Gastrocnemius medialis (tissue), 4 donors: ENCODE data around the gene MAML1. TPM values are rescaled to one million over a fixed set of nuclear protein-coding genes. Genes with fewer than 3 reads are reported as not detected.

Experiments
- ATAC-seq, 2 donors: fragments of 150-250 bp; one replicate each; pipeline ENCODE4 v1.9.1; 2016
- DNase-seq, 2 donors: peaks; one replicate each; pipeline ENCODE4 v3.0.0-alpha.2; 2019
- H3K27ac ChIP-seq, 4 donors: fragments of 200-600 bp; sonication (generic); 1 replicate in 1 of 4; 2 replicates in 3 of 4; pipeline ENCODE4 v1.5.1; 2016 to 2018; ENCODE audit warnings: mild to moderate bottlenecking in 2 of 4, moderate library complexity in 1 of 4
- H3K27me3 ChIP-seq, 3 donors: fragments of 200-600 bp; sonication (generic) in 2 of 3; 1 replicate in 1 of 3; 2 replicates in 2 of 3; pipeline versions ENCODE4 v1.5.1 to v1.6.0; 2016 to 2019; ENCODE audit warnings: mild to moderate bottlenecking in 1 of 3, moderate library complexity in 1 of 3
- H3K36me3 ChIP-seq, 2 donors: fragments of 200-600 bp; sonication (generic) in 1 of 2; one replicate each; pipeline ENCODE4 v1.5.1; 2017 to 2018
- H3K4me1 ChIP-seq, 2 donors: fragments of 200-600 bp; sonication (generic) in 1 of 2; one replicate each; pipeline ENCODE4 v1.5.1; 2016 to 2017; ENCODE audit warnings: mild to moderate bottlenecking in 2 of 2
- H3K4me3 ChIP-seq, 4 donors: fragments of 200-600 bp; sonication (generic) in 3 of 4; 1 replicate in 1 of 4; 2 replicates in 3 of 4; pipeline ENCODE4 v1.5.1; 2016 to 2019; ENCODE audit warnings: mild to moderate bottlenecking in 2 of 4
- H3K9me3 ChIP-seq, 3 donors: fragments of 200-600 bp; sonication (generic) in 2 of 3; 1 replicate in 1 of 3; 2 replicates in 2 of 3; pipeline ENCODE4 v1.5.1; 2016 to 2019
- CTCF ChIP-seq, 5 experiments: fragments of 450-650 bp in 3 of 5; fragments of 200-600 bp in 2 of 5; sonication (generic) in 2 of 5; IDR thresholded peaks in 4 of 5; conservative IDR thresholded peaks in 1 of 5; 1 replicate in 4 of 5; 2 replicates in 1 of 5; pipeline ENCODE4 v1.5.1; 2016 to 2019; ENCODE audit warnings: antibody characterized with exemption in 5 of 5, mild to moderate bottlenecking in 3 of 5, moderate library complexity in 3 of 5
- POLR2A ChIP-seq, 2 donors: fragments of 450-650 bp; IDR thresholded peaks; one replicate each; pipeline ENCODE4 v1.6.1; 2017; ENCODE audit warnings: antibody characterized with exemption in 2 of 2, mild to moderate bottlenecking in 2 of 2, moderate library complexity in 2 of 2
- in situ Hi-C, 4 donors: fragments of 200-750 bp; cut with MboI; loops; one replicate each; pipeline versions ENCODE4 v1.15.0 to v1.8.0; 2017; ENCODE audit warnings: low sequenced_read_pairs in 4 of 4
- intact Hi-C: fragments of 100-400 bp; cut with DNase I; formaldehyde crosslinking; loops from one replicate; pipeline ENCODE4 v1.15.1; 2023; ENCODE audit warnings: low total_unique reads
- total RNA-seq, 4 donors: library from RNA; depleted of rRNA; stranded (reverse); fragments of >200 nt; gene quantifications; one replicate each; pipeline versions ENCODE4 v1.1.0 to v1.2.3, GENCODE V29; 2016

Gene MAML1
- total RNA-seq, 4 donors from 2014 or later: 14.4 to 16.3 (median 15.1) TPM

GRCh38 chr5:179793468-179794139 is 61.0 kb downstream of the MAML1 start, which contains the start of gene LTC4S:
LTC4S (plus strand) TSS chr5:179793986; CDS start chr5:179794081, 95 bp downstream.
- Histone ChIP-seq H3K36me3 (peaks cover 0 to 9% of the 10 kb centered on the region in 2 donors), H3K27ac (peak within 1 kb of the TSS in 3 of 4 donors; percentile 55 to 58 (median 57)), H3K9me3 (no peaks in the 10 kb centered on the region), H3K27me3 (no peaks in the 10 kb centered on the region), H3K4me3 (peak within 1 kb of the TSS in 2 of 4 donors; percentile 14 to 18), H3K4me1 (peaks cover 17 to 22% of the 10 kb centered on the region in 2 donors)
- TF ChIP-seq POLR2A (IDR thresholded peaks at IDR 0.05): peak in 1 of 2 donors; percentile 6
- TF ChIP-seq CTCF (IDR thresholded peaks at IDR 0.05 in 4 of 5, conservative IDR thresholded peaks at IDR 0.05 in 1 of 5): no peak
- ATAC-seq: no peak
- peak; percentile 56 to 60 for DNase-seq
- in situ Hi-C loops (no loop called here), intact Hi-C loops (no loop called here)

- Histone ChIP-seq H3K4me3 (peak overlapping the region in 2 of 4 donors; percentile 14 to 18), H3K27me3 (no peaks in the 10 kb centered on the region), H3K36me3 (peaks cover 0 to 14% of the 10 kb centered on the region in 2 donors), H3K4me1 (peaks cover 17 to 22% of the 10 kb centered on the region in 2 donors), H3K9me3 (no peaks in the 10 kb centered on the region), H3K27ac (peak overlapping the region in 3 of 4 donors; percentile 55 to 58 (median 57))
- in situ Hi-C loops: no loop called here
- DNase-seq (no peak), ATAC-seq (no peak)
- TF ChIP-seq CTCF (IDR thresholded peaks at IDR 0.05 in 4 of 5, conservative IDR thresholded peaks at IDR 0.05 in 1 of 5) (no peak), POLR2A (IDR thresholded peaks at IDR 0.05) (no peak)
- intact Hi-C loops: no loop called here
Measured at GRCh38 chr5:179794171-179794570, 61.5 kb downstream of the MAML1 start.

- Histone ChIP-seq H3K4me1 (peaks cover 17 to 22% of the 10 kb centered on the region in 2 donors), H3K9me3 (no peaks in the 10 kb centered on the region), H3K27ac (no peak overlapping the region), H3K4me3 (peak overlapping the region in 1 of 4 donors; percentile 18), H3K27me3 (no peaks in the 10 kb centered on the region), H3K36me3 (peaks cover 0 to 18% of the 10 kb centered on the region in 2 donors)
- intact Hi-C loops (no loop called here), in situ Hi-C loops (no loop called here)
- ATAC-seq: no peak
- DNase-seq: no peak
- no peak for TF ChIP-seq POLR2A (IDR thresholded peaks at IDR 0.05)
- no peak for TF ChIP-seq CTCF (IDR thresholded peaks at IDR 0.05 in 4 of 5, conservative IDR thresholded peaks at IDR 0.05 in 1 of 5)
Measured at GRCh38 chr5:179794575-179794974, 62.0 kb downstream of the MAML1 start.

- ATAC-seq: peak in 1 of 2 donors; percentile 2
- TF ChIP-seq POLR2A (IDR thresholded peaks at IDR 0.05): no peak
- TF ChIP-seq CTCF (IDR thresholded peaks at IDR 0.05 in 4 of 5, conservative IDR thresholded peaks at IDR 0.05 in 1 of 5): no peak
- Histone ChIP-seq H3K9me3 (no peaks in the 10 kb centered on the region), H3K27ac (peak overlapping the region in 2 of 4 donors; percentile 74 to 81), H3K4me1 (peaks cover 17 to 22% of the 10 kb centered on the region in 2 donors), H3K36me3 (peaks cover 0 to 25% of the 10 kb centered on the region in 2 donors), H3K27me3 (no peaks in the 10 kb centered on the region), H3K4me3 (peak overlapping the region; percentile 55 to 65 (median 60))
- in situ Hi-C loops: no loop called here
- DNase-seq: peak in 1 of 2 donors; percentile 32
- intact Hi-C loops: loop anchor here (5.0 kb wide), 2 partner anchors 63 to 128 kb away; partner anchors contain the start of gene MAML1
Measured at GRCh38 chr5:179795049-179795862, 62.6 kb downstream of the MAML1 start.
